Effector memory CD4-positive, alpha-beta T cell (primary cell): Measurements from ENCODE around the gene GALNT9.

Experiments used
- DNase-seq, 3 donors: peaks; one replicate each; pipeline ENCODE4 v3.0.0-alpha.2; 2020
- H3K27ac ChIP-seq: 2 replicates; pipeline ENCODE4 v1.7.0; 2013; ENCODE audit warnings: mild to moderate bottlenecking, low read length, moderate library complexity; ENCODE audit not compliant: insufficient read depth, poor library complexity, severe bottlenecking
- H3K27me3 ChIP-seq: replicated peaks from 2 replicates; pipeline ENCODE4 v1.7.0; 2013; ENCODE audit warnings: mild to moderate bottlenecking, low read length; ENCODE audit not compliant: insufficient read depth, control insufficient read depth, poor library complexity, severe bottlenecking
- H3K36me3 ChIP-seq: 2 replicates; pipeline ENCODE4 v1.7.0; 2013; ENCODE audit warnings: mild to moderate bottlenecking, low read length, moderate library complexity; ENCODE audit not compliant: control insufficient read depth, insufficient read depth
- H3K4me1 ChIP-seq: 2 replicates; pipeline ENCODE4 v1.7.0; 2013; ENCODE audit warnings: low read length, mild to moderate bottlenecking; ENCODE audit not compliant: control insufficient read depth, insufficient read depth, poor library complexity, severe bottlenecking
- H3K4me3 ChIP-seq: 2 replicates; pipeline ENCODE4 v1.7.0; 2013; ENCODE audit warnings: low read length, low read depth, mild to moderate bottlenecking; ENCODE audit not compliant: insufficient read depth, poor library complexity, severe bottlenecking
- H3K9me3 ChIP-seq: 2 replicates; pipeline ENCODE4 v1.7.0; 2013; ENCODE audit warnings: mild to moderate bottlenecking, low read length, moderate library complexity; ENCODE audit not compliant: control insufficient read depth

GALNT9 gene

GRCh38 chr12:132351751-132352495, 22.5 kb upstream of the GALNT9 start:
- no peaks in the 10 kb centered on the region for H3K9me3 ChIP-seq
- no peak overlapping the region for H3K27ac ChIP-seq
- no peak overlapping the region for H3K4me3 ChIP-seq
- no peaks in the 10 kb centered on the region for H3K36me3 ChIP-seq
- DNase-seq = no peak
- no peaks in the 10 kb centered on the region for H3K27me3 ChIP-seq
- no peaks in the 10 kb centered on the region for H3K4me1 ChIP-seq

- Histone ChIP-seq H3K4me1 (no peaks in the 10 kb centered on the region), H3K27ac (no peak overlapping the region), H3K27me3 (no peaks in the 10 kb centered on the region), H3K36me3 (no peaks in the 10 kb centered on the region), H3K9me3 (no peaks in the 10 kb centered on the region), H3K4me3 (no peak overlapping the region)
- no peak for DNase-seq
Measured at GRCh38 chr12:132349501-132350131, 20.2 kb upstream of the GALNT9 start.

GRCh38 chr12:132348176-132348575, 18.8 kb upstream of the GALNT9 start:
- Histone ChIP-seq H3K4me1 (no peaks in the 10 kb centered on the region), H3K4me3 (no peak overlapping the region), H3K27ac (no peak overlapping the region), H3K36me3 (no peaks in the 10 kb centered on the region), H3K27me3 (no peaks in the 10 kb centered on the region), H3K9me3 (no peaks in the 10 kb centered on the region)
- no peak for DNase-seq

DNA sequence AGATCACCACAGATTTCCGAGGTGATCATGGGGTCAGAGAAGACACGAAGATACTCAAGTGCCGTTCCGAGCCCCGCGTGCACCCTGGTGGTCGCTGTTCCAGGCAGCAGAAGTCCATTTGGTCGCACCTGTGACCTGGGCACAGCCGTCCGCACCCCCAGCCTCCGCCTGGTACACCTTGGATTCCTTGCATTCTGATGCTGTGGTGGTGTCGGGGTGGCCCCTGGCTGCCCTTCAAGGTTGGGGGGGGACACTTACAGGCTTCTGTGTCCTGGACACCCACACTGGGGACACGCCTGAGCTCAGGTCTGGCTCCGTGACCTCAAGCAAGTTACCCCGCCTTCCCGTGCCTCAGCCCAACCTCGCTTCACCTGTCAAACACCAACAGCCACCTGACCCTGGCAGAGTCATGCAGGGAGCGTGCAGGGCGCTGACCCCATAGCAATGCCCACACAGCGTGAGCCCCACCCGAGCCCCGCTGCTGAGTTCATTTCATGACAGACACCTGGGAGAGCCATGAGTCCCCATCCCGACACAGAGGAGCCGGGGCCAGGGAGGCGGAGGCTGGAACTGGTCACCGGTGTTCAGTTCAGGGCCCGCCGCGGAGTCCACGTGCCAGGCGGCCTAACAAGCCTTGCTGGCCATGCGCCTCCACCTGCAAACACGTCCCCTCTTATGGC, 17.9 kb upstream of the GALNT9 start:
- H3K4me1 ChIP-seq = no peaks in the 10 kb centered on the region
- H3K27ac ChIP-seq = no peak overlapping the region
- no peak for DNase-seq
- no peaks in the 10 kb centered on the region for H3K9me3 ChIP-seq
- no peaks in the 10 kb centered on the region for H3K27me3 ChIP-seq
- H3K36me3 ChIP-seq = no peaks in the 10 kb centered on the region
- H3K4me3 ChIP-seq = no peak overlapping the region

GRCh38 chr12:132346471-132347175, 17.2 kb upstream of the GALNT9 start:
- no peaks in the 10 kb centered on the region for H3K27me3 ChIP-seq
- H3K27ac ChIP-seq = no peak overlapping the region
- no peaks in the 10 kb centered on the region for H3K9me3 ChIP-seq
- H3K4me1 ChIP-seq = no peaks in the 10 kb centered on the region
- H3K4me3 ChIP-seq = no peak overlapping the region
- DNase-seq = no peak
- no peaks in the 10 kb centered on the region for H3K36me3 ChIP-seq

DNA sequence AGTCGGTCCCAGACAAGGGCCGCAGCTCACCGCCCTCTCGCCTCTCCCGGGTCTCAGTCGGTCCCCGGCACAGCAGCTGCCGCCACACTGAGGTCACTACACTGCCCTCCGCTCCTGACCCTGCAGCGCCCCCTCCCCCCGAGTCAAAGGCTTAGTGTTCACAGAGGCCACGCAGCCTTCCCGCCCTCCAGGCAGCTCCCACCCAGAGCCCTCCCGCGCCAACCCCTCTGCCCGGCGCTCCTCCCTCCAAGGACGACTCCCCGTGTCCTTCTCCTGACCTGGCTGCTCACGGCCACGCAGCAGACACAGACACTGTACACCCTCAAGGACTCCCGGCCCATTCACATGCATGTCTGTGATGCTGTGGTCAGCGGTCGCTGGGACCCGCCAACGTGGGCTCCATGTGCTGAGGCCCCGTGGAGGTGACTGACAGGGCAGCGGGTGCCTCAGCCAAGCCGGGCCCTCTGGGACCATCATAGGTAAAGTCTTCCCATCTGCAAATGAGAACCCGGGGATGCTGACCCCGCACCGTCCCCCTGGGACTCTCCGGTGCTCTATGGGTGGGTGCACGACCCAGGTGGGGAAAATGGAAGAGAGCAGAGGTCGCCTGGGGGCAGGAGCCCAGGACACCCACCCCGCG, 16.3 kb upstream of the GALNT9 start:
- Histone ChIP-seq H3K27ac (no peak overlapping the region), H3K4me3 (no peak overlapping the region), H3K4me1 (no peaks in the 10 kb centered on the region), H3K9me3 (no peaks in the 10 kb centered on the region), H3K27me3 (no peaks in the 10 kb centered on the region), H3K36me3 (no peaks in the 10 kb centered on the region)
- no peak for DNase-seq

GRCh38 chr12:132345126-132345525, 15.7 kb upstream of the GALNT9 start:
- H3K4me1 ChIP-seq = no peaks in the 10 kb centered on the region
- H3K27me3 ChIP-seq = no peaks in the 10 kb centered on the region
- H3K9me3 ChIP-seq = no peaks in the 10 kb centered on the region
- no peaks in the 10 kb centered on the region for H3K36me3 ChIP-seq
- no peak for DNase-seq
- H3K4me3 ChIP-seq = no peak overlapping the region
- H3K27ac ChIP-seq = no peak overlapping the region

- Histone ChIP-seq H3K4me1 (no peaks in the 10 kb centered on the region), H3K27me3 (no peaks in the 10 kb centered on the region), H3K4me3 (no peak overlapping the region), H3K9me3 (no peaks in the 10 kb centered on the region), H3K36me3 (no peaks in the 10 kb centered on the region), H3K27ac (no peak overlapping the region)
- no peak for DNase-seq
Measured at GRCh38 chr12:132344601-132345000, 15.2 kb upstream of the GALNT9 start.

DNA sequence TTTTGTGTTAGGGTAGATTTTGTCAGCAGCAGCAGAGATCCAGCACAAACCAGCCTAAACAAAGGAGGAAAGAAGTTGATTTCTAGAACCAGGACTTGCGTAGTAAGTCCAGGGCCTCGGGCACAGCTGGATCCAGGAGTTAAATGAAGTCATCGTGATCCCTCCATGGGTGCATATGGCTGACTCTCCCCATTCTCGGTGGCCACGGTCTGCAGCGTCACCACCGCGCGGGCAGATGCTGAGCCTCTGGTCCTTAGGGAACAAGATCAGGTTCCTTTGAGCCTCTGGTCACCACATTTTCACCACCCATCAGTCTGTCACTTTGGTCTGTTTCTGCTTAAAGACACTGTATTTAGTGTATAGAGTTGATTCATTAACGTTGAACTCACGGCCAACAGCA, 14.8 kb upstream of the GALNT9 start:
- Histone ChIP-seq H3K9me3 (no peaks in the 10 kb centered on the region), H3K4me3 (no peak overlapping the region)
- DNase-seq = no peak

More for the DNA sequence above, 14.8 kb upstream of the GALNT9 start:
- Histone ChIP-seq H3K27me3 (no peaks in the 10 kb centered on the region), H3K4me1 (no peaks in the 10 kb centered on the region), H3K27ac (no peak overlapping the region), H3K36me3 (no peaks in the 10 kb centered on the region)
